KOPT-K1 (cell line): ENCODE results near the gene FOXA2.

Source experiments
- H3K27ac ChIP-seq: fragments of 200-600 bp; sonication (generic); 2 replicates; pipeline ENCODE4 v1.5.1; 2016; ENCODE audit warnings: antibody characterized with exemption, mild to moderate bottlenecking, low read depth, low read length; ENCODE audit not compliant: poor library complexity, severe bottlenecking
- H3K36me3 ChIP-seq: fragments of 200-600 bp; sonication (generic); 2 replicates; pipeline ENCODE4 v1.5.1; 2017; ENCODE audit warnings: antibody characterized with exemption, mild to moderate bottlenecking, low read length, moderate library complexity; ENCODE audit not compliant: insufficient read depth
- H3K9me3 ChIP-seq: fragments of 200-600 bp; sonication (generic); 2 replicates; pipeline ENCODE4 v1.5.1; 2017; ENCODE audit warnings: antibody characterized with exemption, low read length, mild to moderate bottlenecking; ENCODE audit not compliant: insufficient read depth, poor library complexity, severe bottlenecking

FOXA2 gene

GRCh38 chr20:22584522-22584921, at the start of gene FOXA2:
FOXA2 (minus strand) TSS chr20:22584572; CDS start chr20:22584278, 294 bp downstream.
- Histone ChIP-seq H3K36me3 (no peaks in the 10 kb centered on the region), H3K9me3 (peaks cover 16% of the 10 kb centered on the region), H3K27ac (no peak within 1 kb of the TSS)

- Histone ChIP-seq H3K9me3 (no peaks in the 10 kb centered on the region), H3K27ac (no peak overlapping the region), H3K36me3 (no peaks in the 10 kb centered on the region)
These were observed 46.3 kb upstream of the FOXA2 start for GRCh38 chr20:22630701-22631100.

- H3K36me3 ChIP-seq = no peaks in the 10 kb centered on the region
- H3K27ac ChIP-seq = no peak overlapping the region
- H3K9me3 ChIP-seq = no peaks in the 10 kb centered on the region
These were observed 45.6 kb upstream of the FOXA2 start for GRCh38 chr20:22629927-22630326.

- H3K9me3 ChIP-seq = no peaks in the 10 kb centered on the region
- no peak overlapping the region for H3K27ac ChIP-seq
- H3K36me3 ChIP-seq = no peaks in the 10 kb centered on the region
These were observed 45.1 kb upstream of the FOXA2 start for GRCh38 chr20:22629447-22629846.

DNA sequence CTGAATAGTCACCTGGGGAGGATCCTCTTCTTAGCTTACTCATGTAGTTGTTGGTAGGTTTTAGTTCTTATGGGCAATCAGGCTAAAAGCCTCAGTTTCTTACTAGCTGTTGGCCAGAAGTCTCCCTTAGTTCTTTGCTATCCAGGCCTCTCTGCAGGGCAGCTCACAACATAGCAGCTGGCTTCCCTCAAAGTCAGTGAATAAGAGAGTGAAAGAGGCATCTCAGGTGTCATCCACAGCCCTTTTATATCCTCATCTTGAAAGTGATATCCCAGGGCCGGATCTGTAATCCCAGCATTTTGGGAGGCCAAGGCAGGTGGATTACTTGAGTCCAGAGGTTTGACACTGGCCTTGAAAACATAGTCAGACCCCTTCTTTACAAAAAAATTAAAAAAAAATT, 42.1 kb upstream of the FOXA2 start:
- no peaks in the 10 kb centered on the region for H3K36me3 ChIP-seq
- no peaks in the 10 kb centered on the region for H3K9me3 ChIP-seq
- H3K27ac ChIP-seq = no peak overlapping the region

DNA sequence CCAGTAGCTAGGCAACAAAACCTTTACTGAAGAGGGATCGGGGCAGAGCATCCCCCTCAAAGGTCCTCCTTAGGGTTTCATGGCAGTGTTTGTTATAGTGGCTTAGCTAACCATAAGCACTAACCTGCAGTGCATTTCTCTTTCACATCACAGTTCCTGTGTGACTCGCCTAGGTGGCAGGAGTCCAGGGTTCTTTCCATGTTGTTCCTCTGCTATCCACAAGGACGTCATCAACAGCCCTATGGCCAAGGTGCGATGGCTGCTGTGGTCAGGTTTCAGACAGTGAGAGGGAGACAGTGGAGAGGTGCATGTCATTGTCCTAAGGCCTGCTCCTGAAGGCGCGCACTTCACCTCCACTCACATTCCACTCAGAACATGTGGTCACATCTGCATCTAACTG, 38.8 kb upstream of the FOXA2 start:
- Histone ChIP-seq H3K36me3 (no peaks in the 10 kb centered on the region), H3K9me3 (no peaks in the 10 kb centered on the region), H3K27ac (no peak overlapping the region)

GRCh38 chr20:22620342-22620741, 36.0 kb upstream of the FOXA2 start:
- Histone ChIP-seq H3K36me3 (no peaks in the 10 kb centered on the region), H3K9me3 (no peaks in the 10 kb centered on the region), H3K27ac (no peak overlapping the region)

GRCh38 chr20:22619806-22620205, 35.4 kb upstream of the FOXA2 start:
- H3K27ac ChIP-seq = no peak overlapping the region
- no peaks in the 10 kb centered on the region for H3K9me3 ChIP-seq
- H3K36me3 ChIP-seq = no peaks in the 10 kb centered on the region

- no peaks in the 10 kb centered on the region for H3K9me3 ChIP-seq
- H3K27ac ChIP-seq = no peak overlapping the region
- H3K36me3 ChIP-seq = no peaks in the 10 kb centered on the region
These were observed 34.9 kb upstream of the FOXA2 start for GRCh38 chr20:22619272-22619671.

- H3K27ac ChIP-seq = no peak overlapping the region
- H3K9me3 ChIP-seq = no peaks in the 10 kb centered on the region
- H3K36me3 ChIP-seq = no peaks in the 10 kb centered on the region
These were observed 32.8 kb upstream of the FOXA2 start for GRCh38 chr20:22617160-22617559.

GRCh38 chr20:22616551-22616950, 32.2 kb upstream of the FOXA2 start:
- Histone ChIP-seq H3K9me3 (no peaks in the 10 kb centered on the region), H3K36me3 (no peaks in the 10 kb centered on the region), H3K27ac (no peak overlapping the region)

DNA sequence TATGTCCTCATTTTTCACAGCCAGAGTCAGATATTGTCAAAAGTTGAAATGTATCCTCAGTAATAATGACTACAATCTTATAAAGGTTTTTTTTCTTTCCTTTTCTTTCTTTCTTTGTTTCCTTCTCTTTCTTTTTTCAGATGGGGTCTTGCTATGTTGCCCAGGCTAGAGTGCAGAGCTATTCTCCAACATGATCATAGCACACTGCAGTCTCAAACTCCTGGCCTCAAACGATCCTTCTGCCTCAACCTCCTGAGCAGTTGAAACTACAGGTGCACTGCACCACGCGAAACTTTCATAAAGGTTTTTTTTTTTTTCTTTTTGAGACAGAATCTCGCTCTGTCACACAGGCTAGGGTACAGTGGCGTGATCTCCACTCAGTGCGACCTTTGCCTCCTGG, 31.1 kb upstream of the FOXA2 start:
- H3K27ac ChIP-seq = no peak overlapping the region
- no peaks in the 10 kb centered on the region for H3K36me3 ChIP-seq
- H3K9me3 ChIP-seq = no peaks in the 10 kb centered on the region

DNA sequence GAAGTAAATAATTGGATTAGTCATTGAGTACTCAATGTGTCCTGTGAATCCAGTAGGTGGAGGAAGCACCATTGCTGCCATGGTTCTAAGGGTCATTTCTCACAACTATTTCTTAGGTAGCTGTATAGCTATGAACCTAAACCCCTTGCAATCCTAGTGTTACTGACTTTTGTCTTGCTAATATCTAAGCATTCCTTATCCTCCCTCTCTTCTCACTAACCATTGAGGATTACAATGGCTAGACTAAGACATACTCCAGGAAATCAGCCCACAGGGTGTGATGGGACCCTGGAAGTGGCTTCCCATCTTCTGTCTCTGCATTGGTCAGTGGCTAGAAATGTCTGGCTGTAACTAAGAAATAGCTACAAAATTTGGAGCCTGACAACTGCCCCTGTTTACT, 27.3 kb upstream of the FOXA2 start:
- Histone ChIP-seq H3K9me3 (no peaks in the 10 kb centered on the region), H3K36me3 (no peaks in the 10 kb centered on the region), H3K27ac (no peak overlapping the region)

DNA sequence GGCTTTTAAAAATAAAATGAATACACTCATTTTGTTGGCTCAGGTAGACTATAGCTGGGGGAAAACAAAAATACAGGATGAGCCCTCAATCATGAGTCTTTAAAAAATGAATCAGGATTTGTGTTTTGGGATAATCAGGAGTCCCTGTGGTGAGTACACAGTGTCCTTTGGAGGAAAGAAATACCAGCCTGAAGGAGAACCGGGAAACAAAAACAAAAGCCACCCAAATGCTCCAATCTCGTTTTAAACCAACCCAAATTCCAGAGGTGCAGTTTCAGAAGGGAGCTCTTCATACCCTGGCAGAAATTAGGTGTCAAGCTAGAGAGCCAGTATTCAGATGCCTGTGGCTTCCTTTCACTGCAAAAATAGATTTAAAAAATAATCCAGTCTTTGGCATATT, 23.3 kb upstream of the FOXA2 start:
- H3K9me3 ChIP-seq = no peaks in the 10 kb centered on the region
- no peaks in the 10 kb centered on the region for H3K36me3 ChIP-seq
- H3K27ac ChIP-seq = no peak overlapping the region

DNA sequence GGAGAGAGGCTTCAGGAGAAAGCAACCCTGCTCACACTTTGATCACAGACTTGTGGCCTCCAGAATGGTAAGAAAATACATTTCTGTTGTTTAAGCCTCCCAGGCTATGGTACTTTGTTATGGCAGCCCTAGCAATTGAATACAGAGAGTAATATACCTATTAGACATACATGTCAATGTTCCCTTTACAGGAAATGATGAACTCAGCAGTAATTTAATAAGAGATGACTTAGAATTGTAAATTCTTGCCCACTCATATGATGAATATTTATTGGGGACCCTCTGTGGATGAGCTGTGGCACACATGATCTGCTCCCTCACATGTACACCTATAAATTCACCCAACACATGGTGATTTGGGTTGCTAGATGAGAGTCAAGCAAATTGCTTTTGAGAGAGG, 20.4 kb upstream of the FOXA2 start:
- H3K36me3 ChIP-seq = no peaks in the 10 kb centered on the region
- no peaks in the 10 kb centered on the region for H3K9me3 ChIP-seq
- H3K27ac ChIP-seq = no peak overlapping the region

DNA sequence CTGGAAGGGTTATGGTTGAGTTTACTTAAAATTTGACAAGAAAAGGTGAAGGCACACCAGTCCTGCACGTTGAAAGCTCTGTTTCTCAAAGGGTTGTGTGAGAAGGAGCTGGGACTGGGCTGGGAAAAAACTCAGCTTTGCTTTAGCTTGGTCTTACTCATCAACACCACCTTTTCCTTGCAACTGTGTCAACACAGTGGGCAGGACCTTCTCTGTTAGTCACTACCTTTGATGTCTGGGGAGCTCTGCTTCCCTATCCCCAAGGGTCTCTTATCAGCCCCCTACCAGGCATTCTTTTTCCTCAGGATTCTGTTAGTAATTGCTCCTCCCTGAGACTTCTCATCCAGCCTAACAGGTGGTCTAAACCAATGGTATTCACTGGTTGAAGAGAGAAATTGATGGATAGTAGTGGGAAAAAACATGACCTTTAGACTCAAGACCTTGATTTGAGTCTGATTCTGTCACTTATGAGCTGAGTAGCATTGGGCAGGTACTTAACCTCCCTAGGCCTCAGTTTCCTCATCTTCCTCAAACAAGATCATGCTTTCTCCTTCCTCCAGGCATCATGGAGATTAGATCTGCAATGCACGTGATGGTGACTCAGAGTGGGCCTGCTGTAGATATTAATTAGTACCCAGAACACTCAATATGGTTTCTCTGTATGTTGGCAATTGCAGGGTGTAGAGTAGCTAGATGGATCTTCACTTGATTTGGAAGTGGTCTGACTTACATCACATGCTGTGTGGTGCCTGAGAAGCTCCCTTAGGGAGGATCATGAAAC, 17.2 kb upstream of the FOXA2 start:
- H3K9me3 ChIP-seq = no peaks in the 10 kb centered on the region
- H3K36me3 ChIP-seq = no peaks in the 10 kb centered on the region
- H3K27ac ChIP-seq = no peak overlapping the region
